Stimulated activated naive CD8-positive, alpha-beta T cell treated with anti-CD3 and anti-CD28 coated beads, Interleukin-15, Interleukin-2, amounts not matched to agents 100 ng/mL and 50 ng/mL, for 24 hours (primary cell): ENCODE results near the gene FSTL1.

Experiments
- H3K27ac Mint-ChIP-seq: one replicate; pipeline ENCODE4 v1.8.0; 2021; ENCODE audit warnings: mild to moderate bottlenecking, mixed read lengths
- H3K27me3 Mint-ChIP-seq: one replicate; pipeline ENCODE4 v1.8.0; 2021; ENCODE audit warnings: mixed read lengths
- H3K36me3 Mint-ChIP-seq: one replicate; pipeline ENCODE4 v1.8.0; 2021; ENCODE audit warnings: low read depth, mixed read lengths
- H3K4me1 Mint-ChIP-seq: one replicate; pipeline ENCODE4 v1.8.0; 2021; ENCODE audit warnings: low read depth, mixed read lengths
- H3K4me3 Mint-ChIP-seq: one replicate; pipeline ENCODE4 v1.8.0; 2021; ENCODE audit warnings: mild to moderate bottlenecking, mixed read lengths
- H3K9me3 Mint-ChIP-seq: one replicate; pipeline ENCODE4 v1.8.0; 2021; ENCODE audit warnings: mixed read lengths

Gene FSTL1

GRCh38 chr3:120450600-120451271 lies at the start of gene FSTL1:
Gene FSTL1 (minus strand): TSS chr3:120450992. CDS start chr3:120450746, 246 bp downstream.
- peaks cover 51% of the 10 kb centered on the region for H3K27me3 Mint-ChIP-seq
- peak within 1 kb of the TSS; percentile 77 for H3K4me3 Mint-ChIP-seq
- peaks cover 4% of the 10 kb centered on the region for H3K9me3 Mint-ChIP-seq
- no peaks in the 10 kb centered on the region for H3K36me3 Mint-ChIP-seq
- H3K27ac Mint-ChIP-seq = no peak within 1 kb of the TSS
- H3K4me1 Mint-ChIP-seq = peaks cover 6% of the 10 kb centered on the region

- Mint-ChIP-seq H3K9me3 (peaks cover 4% of the 10 kb centered on the region), H3K27me3 (peaks cover 5% of the 10 kb centered on the region), H3K27ac (no peak overlapping the region), H3K4me3 (no peak overlapping the region), H3K4me1 (no peaks in the 10 kb centered on the region), H3K36me3 (no peaks in the 10 kb centered on the region)
Measured at GRCh38 chr3:120498556-120499346, 48.0 kb upstream of the FSTL1 start.

GRCh38 chr3:120497818-120498217 lies 47.0 kb upstream of the FSTL1 start:
- Mint-ChIP-seq H3K9me3 (peaks cover 8% of the 10 kb centered on the region), H3K27ac (no peak overlapping the region), H3K27me3 (peaks cover 10% of the 10 kb centered on the region), H3K4me1 (no peaks in the 10 kb centered on the region), H3K4me3 (no peak overlapping the region), H3K36me3 (no peaks in the 10 kb centered on the region)

GRCh38 chr3:120497336-120497735 lies 46.5 kb upstream of the FSTL1 start:
- H3K36me3 Mint-ChIP-seq = no peaks in the 10 kb centered on the region
- H3K4me3 Mint-ChIP-seq = no peak overlapping the region

GRCh38 chr3:120496278-120497002 lies 45.6 kb upstream of the FSTL1 start:
- H3K4me3 Mint-ChIP-seq = no peak overlapping the region
- peaks cover 8% of the 10 kb centered on the region for H3K9me3 Mint-ChIP-seq
- H3K27me3 Mint-ChIP-seq = peaks cover 23% of the 10 kb centered on the region
- H3K36me3 Mint-ChIP-seq = no peaks in the 10 kb centered on the region
- no peak overlapping the region for H3K27ac Mint-ChIP-seq
- no peaks in the 10 kb centered on the region for H3K4me1 Mint-ChIP-seq

More at GRCh38 chr3:120497336-120497735, 46.5 kb upstream of the FSTL1 start:
- Mint-ChIP-seq H3K27ac (no peak overlapping the region), H3K27me3 (peaks cover 14% of the 10 kb centered on the region), H3K9me3 (peaks cover 8% of the 10 kb centered on the region), H3K4me1 (no peaks in the 10 kb centered on the region)

GRCh38 chr3:120495809-120496208 lies 45.0 kb upstream of the FSTL1 start:
- Mint-ChIP-seq H3K4me1 (no peaks in the 10 kb centered on the region), H3K36me3 (no peaks in the 10 kb centered on the region), H3K27me3 (peaks cover 27% of the 10 kb centered on the region)

GRCh38 chr3:120492103-120492502 lies 41.3 kb upstream of the FSTL1 start:
- H3K4me3 Mint-ChIP-seq = no peak overlapping the region
- no peak overlapping the region for H3K27ac Mint-ChIP-seq
- H3K9me3 Mint-ChIP-seq = peaks cover 8% of the 10 kb centered on the region
- no peaks in the 10 kb centered on the region for H3K36me3 Mint-ChIP-seq
- peaks cover 35% of the 10 kb centered on the region for H3K27me3 Mint-ChIP-seq
- H3K4me1 Mint-ChIP-seq = no peaks in the 10 kb centered on the region

More at GRCh38 chr3:120495809-120496208, 45.0 kb upstream of the FSTL1 start:
- Mint-ChIP-seq H3K9me3 (peaks cover 8% of the 10 kb centered on the region), H3K27ac (no peak overlapping the region), H3K4me3 (no peak overlapping the region)

GRCh38 chr3:120489421-120489820 lies 38.6 kb upstream of the FSTL1 start:
- Mint-ChIP-seq H3K27ac (no peak overlapping the region), H3K36me3 (no peaks in the 10 kb centered on the region), H3K4me1 (no peaks in the 10 kb centered on the region), H3K4me3 (no peak overlapping the region), H3K27me3 (peaks cover 42% of the 10 kb centered on the region), H3K9me3 (peaks cover 4% of the 10 kb centered on the region)

- peaks cover 37% of the 10 kb centered on the region for H3K27me3 Mint-ChIP-seq
- H3K36me3 Mint-ChIP-seq = no peaks in the 10 kb centered on the region
- no peak overlapping the region for H3K4me3 Mint-ChIP-seq
- no peak overlapping the region for H3K27ac Mint-ChIP-seq
- no peaks in the 10 kb centered on the region for H3K4me1 Mint-ChIP-seq
- peaks cover under 1% of the 10 kb centered on the region for H3K9me3 Mint-ChIP-seq
Measured at GRCh38 chr3:120488296-120488695, 37.5 kb upstream of the FSTL1 start.

- Mint-ChIP-seq H3K36me3 (no peaks in the 10 kb centered on the region), H3K27ac (no peak overlapping the region), H3K4me3 (no peak overlapping the region), H3K4me1 (no peaks in the 10 kb centered on the region), H3K9me3 (no peaks in the 10 kb centered on the region), H3K27me3 (peaks cover 32% of the 10 kb centered on the region)
Measured at GRCh38 chr3:120487191-120487650, 36.4 kb upstream of the FSTL1 start.

GRCh38 chr3:120481081-120481480 lies 30.3 kb upstream of the FSTL1 start:
- peaks cover 15% of the 10 kb centered on the region for H3K27me3 Mint-ChIP-seq
- no peak overlapping the region for H3K27ac Mint-ChIP-seq
- H3K4me3 Mint-ChIP-seq = no peak overlapping the region
- H3K9me3 Mint-ChIP-seq = no peaks in the 10 kb centered on the region
- no peaks in the 10 kb centered on the region for H3K4me1 Mint-ChIP-seq
- no peaks in the 10 kb centered on the region for H3K36me3 Mint-ChIP-seq

- H3K27me3 Mint-ChIP-seq = peaks cover 21% of the 10 kb centered on the region
- H3K9me3 Mint-ChIP-seq = no peaks in the 10 kb centered on the region
- no peak overlapping the region for H3K27ac Mint-ChIP-seq
- no peaks in the 10 kb centered on the region for H3K4me1 Mint-ChIP-seq
- H3K36me3 Mint-ChIP-seq = no peaks in the 10 kb centered on the region
- H3K4me3 Mint-ChIP-seq = no peak overlapping the region
Measured at GRCh38 chr3:120477781-120478180, 27.0 kb upstream of the FSTL1 start.

- Mint-ChIP-seq H3K4me3 (no peak overlapping the region), H3K36me3 (no peaks in the 10 kb centered on the region), H3K9me3 (no peaks in the 10 kb centered on the region), H3K27ac (no peak overlapping the region), H3K4me1 (no peaks in the 10 kb centered on the region), H3K27me3 (peaks cover 28% of the 10 kb centered on the region)
Measured at GRCh38 chr3:120475722-120476377, 25.1 kb upstream of the FSTL1 start.

GRCh38 chr3:120473896-120474675 lies 23.3 kb upstream of the FSTL1 start:
- H3K4me3 Mint-ChIP-seq = no peak overlapping the region
- peaks cover 33% of the 10 kb centered on the region for H3K27me3 Mint-ChIP-seq
- no peaks in the 10 kb centered on the region for H3K9me3 Mint-ChIP-seq
- no peak overlapping the region for H3K27ac Mint-ChIP-seq
- H3K36me3 Mint-ChIP-seq = no peaks in the 10 kb centered on the region
- H3K4me1 Mint-ChIP-seq = no peaks in the 10 kb centered on the region
